T1000 (cell line): ENCODE measurements around the gene SCMH1.
"Not testable (repeated sequence)": the region's sequence is repeated elsewhere in the genome, so short reads cannot be mapped to it uniquely, and the experiment has no call there.

Source experiments
- DNase-seq: peaks from one replicate; lab custom pipeline; 2025; ENCODE audit warnings: mixed read lengths; lab: John Stamatoyannopoulos, UW

The SCMH1 gene

DNA sequence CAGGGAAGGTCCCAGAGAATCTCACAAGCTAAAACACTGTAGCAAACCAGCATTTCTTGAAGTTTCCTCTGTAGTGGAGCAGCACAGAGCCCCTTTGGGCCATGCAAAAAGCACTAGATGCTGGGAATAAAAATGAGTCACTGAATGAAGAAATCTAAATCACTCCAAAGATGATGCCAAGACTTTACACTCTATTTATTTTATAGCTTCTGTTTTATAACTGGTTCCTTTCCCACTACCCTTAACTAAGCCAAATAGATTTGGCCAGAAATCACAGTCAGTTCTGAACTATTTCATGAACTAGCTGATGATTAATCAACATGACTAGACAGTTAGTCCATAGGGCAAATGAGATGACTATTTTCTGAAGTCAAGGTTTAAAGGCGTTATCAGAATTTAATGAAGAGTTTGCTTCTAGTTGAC lies 89.5 kb downstream of the SCMH1 start:
- no peak for DNase-seq

DNA sequence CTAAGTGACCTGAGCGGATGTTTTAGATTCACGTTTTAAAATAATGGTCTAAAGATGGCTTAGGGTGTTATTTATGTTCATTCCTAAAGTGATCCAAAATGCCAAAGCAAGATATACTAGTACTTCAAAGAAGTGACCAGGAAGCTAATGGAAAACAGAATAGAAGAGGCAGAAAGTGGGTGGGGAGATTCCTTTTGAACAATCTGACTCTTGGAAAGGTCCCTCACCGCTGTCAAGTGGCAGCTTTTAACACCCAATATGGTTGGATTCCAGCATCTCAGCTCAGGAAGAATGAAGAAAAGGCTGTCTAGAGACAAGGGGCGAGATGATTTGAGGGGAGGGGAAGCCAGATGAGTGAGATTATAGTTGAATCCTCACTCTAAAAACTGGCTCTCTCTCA lies 90.3 kb downstream of the SCMH1 start:
- DNase-seq = no peak

DNA sequence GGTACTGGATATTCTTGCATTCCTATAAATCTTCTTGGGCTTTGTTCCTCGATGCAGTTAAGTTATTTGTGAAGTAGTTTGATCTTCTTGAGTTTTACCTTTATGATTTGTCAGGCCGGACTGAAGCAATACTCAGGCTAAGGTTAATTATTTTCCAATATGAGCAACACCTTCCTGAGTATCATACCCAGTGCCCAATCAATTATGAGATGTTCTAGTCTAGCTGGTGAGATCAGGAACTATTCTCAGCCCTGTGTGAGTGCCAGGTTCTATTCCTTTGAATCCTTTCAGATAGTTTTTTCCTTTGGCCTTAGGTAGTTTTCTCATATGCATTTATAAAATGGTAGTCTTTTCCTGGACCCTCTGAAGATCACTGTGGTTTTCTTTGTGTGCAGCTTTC lies 92.5 kb downstream of the SCMH1 start:
- no peak for DNase-seq

- no peak for DNase-seq
These were observed 97.8 kb downstream of the SCMH1 start for GRCh38 chr1:41144285-41144684.

DNA sequence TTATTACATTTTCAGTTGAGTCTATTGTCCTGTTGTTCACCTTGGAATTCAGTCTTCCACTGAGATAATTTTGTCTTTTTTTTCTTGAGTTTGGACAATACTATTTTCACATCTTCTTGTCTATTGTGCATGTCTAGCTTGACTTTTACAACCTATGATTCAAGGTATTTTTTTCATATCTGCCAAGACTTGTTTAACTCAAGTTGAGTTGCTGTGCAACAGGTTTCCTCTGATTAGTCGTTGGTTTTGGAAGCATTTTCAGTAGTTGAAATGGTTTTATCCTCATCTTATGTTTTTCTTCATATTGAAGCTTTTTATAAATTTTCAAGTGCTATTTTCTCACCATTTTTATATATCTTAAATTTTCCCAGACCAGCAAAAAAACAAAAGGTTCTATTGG lies 103.6 kb downstream of the SCMH1 start:
- DNase-seq = no peak

DNA sequence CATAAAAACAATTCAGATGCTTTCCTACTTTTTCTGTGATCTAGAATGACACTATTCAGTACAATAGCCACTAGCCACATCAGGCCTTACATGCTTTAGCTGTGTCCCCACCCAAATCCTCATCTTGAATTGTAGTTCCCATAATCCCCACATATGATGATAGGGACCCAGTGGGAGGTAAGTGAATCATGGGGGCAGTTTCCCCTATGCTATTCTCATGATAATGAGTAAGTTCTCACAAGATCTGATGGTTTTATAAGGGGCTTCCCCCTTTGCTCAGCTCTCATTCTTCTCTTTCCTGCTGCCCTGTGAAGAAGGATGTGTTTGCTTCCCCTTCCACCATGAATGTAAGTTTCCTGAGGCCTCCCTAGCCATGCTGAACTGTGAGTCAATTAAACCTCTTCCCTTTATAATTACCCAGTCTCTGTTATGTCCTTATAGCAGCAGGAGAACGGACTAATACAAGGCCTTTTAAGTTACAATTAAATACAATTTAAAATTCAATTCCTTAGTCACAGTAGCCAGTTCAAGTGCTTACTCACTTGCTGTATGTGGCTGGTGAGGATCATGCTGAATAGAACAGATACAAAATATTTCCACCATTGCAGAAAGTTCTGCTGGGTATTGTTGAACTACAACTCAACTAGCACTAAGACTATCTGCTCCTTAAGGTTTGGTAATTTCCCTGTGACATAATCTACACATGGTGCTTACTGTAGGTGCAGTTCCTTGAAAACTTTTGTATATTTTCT lies 106.7 kb downstream of the SCMH1 start:
- no peak for DNase-seq

- not testable (repeated sequence) for DNase-seq
These were observed 107.8 kb downstream of the SCMH1 start for GRCh38 chr1:41134325-41134724.

GRCh38 chr1:41122851-41123518 lies 119.1 kb downstream of the SCMH1 start:
- DNase-seq = peak; percentile 74

GRCh38 chr1:41122148-41122547 lies 120.0 kb downstream of the SCMH1 start:
- no peak for DNase-seq

DNA sequence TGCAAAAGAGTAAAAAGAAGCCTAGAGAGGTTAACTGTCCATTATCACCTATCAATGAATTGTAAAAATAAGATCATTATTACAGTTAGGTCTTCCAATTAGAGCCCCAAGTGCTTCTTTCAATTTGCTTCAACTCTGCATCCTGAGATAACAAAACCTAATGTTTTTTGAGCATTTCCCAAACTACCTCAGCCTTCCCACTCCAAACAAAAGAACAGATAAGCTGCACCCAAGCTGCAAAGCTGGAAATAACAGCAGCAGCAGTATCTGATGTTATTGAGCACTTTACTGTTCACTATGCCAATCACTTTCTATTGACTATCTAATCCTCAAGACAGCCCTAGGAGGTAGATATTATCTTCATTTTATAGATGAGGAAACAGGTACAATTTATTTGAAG lies 123.5 kb downstream of the SCMH1 start:
- DNase-seq = no peak

GRCh38 chr1:41117241-41117640 lies 124.9 kb downstream of the SCMH1 start:
- DNase-seq = not testable (repeated sequence)

GRCh38 chr1:41110736-41111135 lies 131.4 kb downstream of the SCMH1 start:
- DNase-seq = no peak

DNA sequence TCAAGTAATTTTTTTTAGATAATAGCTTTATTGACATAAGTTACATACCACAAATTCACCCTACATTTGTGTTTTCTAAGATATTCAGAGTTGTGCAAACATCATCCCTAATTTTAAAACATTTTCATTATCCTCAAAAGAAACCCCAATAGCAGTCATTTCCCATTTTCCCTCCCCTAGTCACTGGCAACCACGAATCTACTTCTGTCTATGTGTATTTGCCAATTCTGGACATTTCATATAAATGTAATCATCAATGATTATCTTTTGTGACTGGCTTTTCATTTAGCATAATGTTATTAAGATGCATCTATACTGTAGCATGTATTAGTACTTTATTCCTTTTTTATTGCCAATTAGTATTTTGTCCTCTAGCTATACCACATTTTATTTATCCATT lies 131.8 kb downstream of the SCMH1 start:
- DNase-seq = no peak

DNA sequence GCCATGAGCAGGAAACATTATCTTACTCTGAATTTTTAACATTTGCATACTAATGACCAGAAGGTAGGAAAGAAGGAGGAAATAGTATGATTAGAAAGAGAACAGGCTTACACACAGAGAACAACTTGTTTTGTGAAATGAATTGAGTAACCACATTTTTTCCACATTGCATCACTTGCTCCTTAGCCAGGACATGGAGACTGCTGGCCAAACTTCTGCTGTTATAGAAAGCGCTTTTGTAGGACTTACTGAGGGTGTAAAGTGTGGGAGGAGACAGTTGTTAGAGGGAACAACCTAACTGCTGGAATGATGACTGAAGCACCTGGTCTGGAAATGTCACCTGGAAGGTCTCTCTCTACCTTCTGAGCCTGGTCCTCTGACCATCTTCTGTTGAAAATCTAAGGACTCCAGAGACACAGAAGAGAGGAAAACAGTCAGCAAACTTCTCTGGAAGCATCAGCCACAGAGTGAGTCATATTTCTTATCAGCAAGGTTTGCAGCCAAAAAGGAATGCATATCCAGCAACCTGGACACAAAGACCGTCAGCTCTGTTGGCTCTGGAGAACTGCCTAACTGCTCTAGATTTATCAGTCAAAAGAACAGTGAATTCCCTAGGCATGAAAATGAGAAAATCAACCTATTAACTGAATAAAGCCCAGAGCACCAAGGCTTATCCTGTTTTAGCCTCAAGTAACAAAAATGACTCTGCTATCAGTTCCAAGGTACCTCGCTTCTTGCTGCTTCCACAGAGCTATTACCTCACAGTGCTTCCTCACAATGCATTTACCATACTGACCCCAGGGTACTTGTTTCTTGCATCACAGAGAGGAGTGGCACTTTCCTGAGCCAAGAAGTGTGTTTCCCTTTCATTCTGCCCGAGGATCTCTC lies 132.6 kb downstream of the SCMH1 start:
- DNase-seq = peak; percentile 54

DNA sequence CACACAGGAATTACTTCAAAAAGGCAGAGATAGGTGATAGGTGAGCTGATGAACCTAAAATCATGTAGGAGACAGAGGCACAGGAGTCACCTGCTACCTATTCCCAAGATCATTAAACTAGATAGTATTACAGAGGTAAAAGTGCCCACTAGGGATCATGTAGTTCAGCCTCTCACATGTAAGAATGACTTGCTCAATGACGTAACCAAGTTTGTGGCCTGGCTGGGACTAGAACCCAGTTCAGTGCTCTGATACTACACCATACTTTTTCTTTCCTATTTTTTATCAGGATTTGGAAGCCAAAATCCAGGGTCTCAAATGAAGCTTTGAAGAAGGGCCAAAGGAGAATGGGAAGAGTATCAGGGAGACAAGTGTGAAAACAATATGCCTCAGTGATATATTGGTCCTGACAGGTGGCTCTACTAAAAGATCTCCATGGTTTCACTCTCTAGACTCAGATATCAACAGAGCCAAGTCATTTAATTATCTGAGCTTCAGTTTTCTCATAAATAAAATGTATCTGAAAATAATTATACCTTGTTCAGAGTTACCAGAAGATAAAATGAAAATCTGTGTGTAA lies 133.3 kb downstream of the SCMH1 start:
- DNase-seq = no peak

DNA sequence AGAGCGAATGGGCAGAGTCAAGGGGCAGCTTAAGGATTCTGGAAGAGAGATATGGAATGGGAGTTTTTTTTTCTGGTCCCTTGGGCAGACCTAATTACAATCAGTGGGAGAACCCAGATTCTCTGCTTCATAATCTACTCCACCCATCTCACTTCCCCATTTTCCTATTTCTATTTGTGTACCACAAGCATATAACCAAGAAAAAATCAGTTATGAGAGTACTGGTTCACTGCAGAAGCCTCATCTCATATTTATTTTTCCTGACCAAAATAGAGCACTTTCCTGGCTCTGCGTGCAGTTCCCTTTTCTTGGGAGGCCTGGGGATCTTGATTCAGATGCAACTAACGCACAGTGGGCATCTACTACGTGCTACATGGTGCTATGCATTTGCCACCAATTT lies 138.3 kb downstream of the SCMH1 start:
- DNase-seq = no peak

GRCh38 chr1:41102653-41103052 lies 139.5 kb downstream of the SCMH1 start:
- no peak for DNase-seq

DNA sequence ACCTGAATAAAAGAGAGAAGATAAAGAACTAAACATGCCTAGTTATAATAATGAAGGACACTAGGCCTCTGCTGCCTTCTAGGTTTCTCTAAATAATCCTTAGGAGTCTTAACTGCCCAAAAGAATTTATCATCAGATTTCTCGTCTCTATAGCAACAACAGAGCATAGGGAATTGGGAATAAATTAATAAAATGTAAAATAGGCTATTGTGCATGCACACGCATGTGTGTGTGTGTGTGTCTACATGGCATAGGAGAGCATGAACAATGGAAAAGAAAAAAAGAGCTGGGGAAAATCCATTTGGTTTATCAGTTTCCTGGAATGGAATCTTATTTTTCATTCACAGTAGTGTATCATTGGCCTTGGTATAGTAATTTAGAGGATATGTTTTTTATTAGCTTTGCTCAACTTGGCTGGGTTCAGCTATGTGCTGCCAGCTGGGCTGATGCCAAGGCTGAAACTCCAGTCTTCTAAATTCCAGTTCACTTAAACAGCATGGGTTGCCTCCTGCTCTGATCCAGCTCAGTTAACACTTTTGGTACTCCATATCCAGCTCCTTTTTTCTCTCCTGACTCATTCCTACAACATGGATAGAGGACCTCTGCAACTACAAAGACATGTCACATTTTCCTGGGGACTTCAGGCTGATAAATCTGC lies 140.0 kb downstream of the SCMH1 start:
- peak; percentile 68 for DNase-seq

GRCh38 chr1:41101076-41101475 lies 141.0 kb downstream of the SCMH1 start:
- DNase-seq = no peak

GRCh38 chr1:41100170-41100569 lies 141.9 kb downstream of the SCMH1 start:
- no peak for DNase-seq

DNA sequence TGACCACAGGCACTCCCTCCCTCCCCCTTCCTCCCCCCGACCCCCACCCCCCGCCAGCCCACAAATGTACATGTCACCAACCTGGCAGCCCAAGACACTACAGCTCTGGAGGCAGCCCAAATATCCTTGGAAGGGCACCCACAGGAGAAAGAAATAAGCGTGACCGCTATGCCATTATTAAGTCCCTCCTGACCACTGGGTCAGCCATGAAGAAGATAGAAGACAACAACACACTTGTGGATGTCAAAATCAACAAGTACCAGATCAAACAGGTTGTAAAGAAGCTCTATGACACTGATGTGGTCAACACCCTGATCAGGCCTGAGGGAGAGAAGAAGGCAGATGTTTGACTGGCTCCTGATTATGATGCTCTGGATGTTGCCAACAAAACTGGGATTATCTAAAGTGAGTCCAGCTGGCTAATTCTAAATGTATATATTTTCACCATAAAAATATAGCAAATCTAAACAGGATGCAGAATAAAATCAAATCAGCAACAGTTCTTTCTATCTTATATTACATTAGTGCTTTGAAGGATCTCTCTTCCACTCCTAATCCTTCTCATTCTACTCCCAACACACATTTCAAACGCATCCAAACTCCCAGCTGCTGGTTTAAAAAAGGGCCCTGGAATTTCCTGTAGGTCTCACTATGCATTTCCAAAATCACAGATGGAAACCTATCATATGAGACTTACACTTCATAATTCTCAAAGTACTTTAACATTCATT lies 143.2 kb downstream of the SCMH1 start:
- no peak for DNase-seq
